Muscle layer of duodenum (tissue), 2 donors: Measurements from ENCODE around the gene ZCCHC24.

Experiments used
- H3K27ac ChIP-seq: one replicate; pipeline ENCODE4 v1.7.0; 2013; ENCODE audit warnings: mild to moderate bottlenecking, low read length
- H3K27me3 ChIP-seq: one replicate; pipeline ENCODE4 v1.7.0; 2013; ENCODE audit warnings: low read depth, mild to moderate bottlenecking, control low read depth, low read length
- H3K36me3 ChIP-seq, 2 donors: one replicate each; pipeline ENCODE4 v1.7.0; 2013; ENCODE audit warnings: low read length in 2 of 2, control low read depth in 1 of 2, mild to moderate bottlenecking in 1 of 2; ENCODE audit not compliant: insufficient read depth in 2 of 2, control insufficient read depth in 1 of 2
- H3K4me1 ChIP-seq, 2 donors: one replicate each; pipeline ENCODE4 v1.7.0; 2013; ENCODE audit warnings: low read length in 2 of 2, mild to moderate bottlenecking in 2 of 2, control low read depth in 1 of 2, moderate library complexity in 1 of 2; ENCODE audit not compliant: insufficient read depth in 2 of 2, control insufficient read depth in 1 of 2
- H3K4me3 ChIP-seq, 2 donors: one replicate each; pipeline ENCODE4 v1.7.0; 2013; ENCODE audit warnings: low read length in 2 of 2, low read depth in 1 of 2, mild to moderate bottlenecking in 1 of 2
- H3K9me3 ChIP-seq, 2 donors: one replicate each; pipeline ENCODE4 v1.7.0; 2013; ENCODE audit warnings: low read length in 2 of 2, control low read depth in 1 of 2, mild to moderate bottlenecking in 1 of 2; ENCODE audit not compliant: control insufficient read depth in 1 of 2
- donor health status: healthy.

ZCCHC24 gene

DNA sequence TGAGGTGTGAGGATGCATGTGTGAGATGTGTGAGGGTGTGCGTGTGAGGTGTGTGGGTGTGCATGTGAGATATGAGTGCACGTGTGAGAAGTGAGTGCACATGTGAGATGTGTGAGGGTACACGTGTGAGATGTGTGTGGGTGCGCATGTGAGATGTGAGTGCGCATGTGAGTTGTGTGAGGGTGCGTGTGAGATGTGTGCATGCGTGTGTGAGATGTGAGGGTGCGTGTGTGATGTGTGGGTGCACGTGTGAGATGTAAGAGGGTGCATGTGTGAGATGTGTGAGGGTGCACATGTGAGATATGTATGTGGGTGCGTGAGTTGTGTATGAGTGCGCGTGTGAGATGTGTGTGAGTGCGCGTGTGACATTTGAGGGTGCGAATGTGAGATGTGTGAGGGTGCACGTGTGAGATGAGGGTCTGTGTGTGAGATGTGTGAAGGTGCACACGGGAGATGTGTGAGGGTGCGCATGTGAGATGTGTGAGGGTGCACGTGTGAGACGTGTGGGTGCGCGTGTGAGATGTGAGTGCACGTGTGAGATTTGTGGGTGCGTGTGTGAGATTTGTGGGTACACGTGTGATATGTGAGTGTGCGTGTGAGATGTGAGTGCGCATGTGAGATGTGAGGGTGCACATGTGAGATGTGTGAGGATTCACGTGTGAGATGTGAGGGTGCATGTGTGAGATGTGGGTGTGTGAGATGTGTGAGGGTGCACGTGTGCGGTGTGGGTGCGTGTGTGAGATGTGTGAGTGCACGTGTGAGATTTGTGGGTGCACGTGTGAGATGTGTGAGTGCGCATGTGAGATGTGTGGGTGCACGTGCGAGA is 67.7 kb downstream of the ZCCHC24 start:
- Histone ChIP-seq H3K4me3 (no peak overlapping the region), H3K4me1 (peaks cover 28 to 44% of the 10 kb centered on the region in 2 donors)

DNA sequence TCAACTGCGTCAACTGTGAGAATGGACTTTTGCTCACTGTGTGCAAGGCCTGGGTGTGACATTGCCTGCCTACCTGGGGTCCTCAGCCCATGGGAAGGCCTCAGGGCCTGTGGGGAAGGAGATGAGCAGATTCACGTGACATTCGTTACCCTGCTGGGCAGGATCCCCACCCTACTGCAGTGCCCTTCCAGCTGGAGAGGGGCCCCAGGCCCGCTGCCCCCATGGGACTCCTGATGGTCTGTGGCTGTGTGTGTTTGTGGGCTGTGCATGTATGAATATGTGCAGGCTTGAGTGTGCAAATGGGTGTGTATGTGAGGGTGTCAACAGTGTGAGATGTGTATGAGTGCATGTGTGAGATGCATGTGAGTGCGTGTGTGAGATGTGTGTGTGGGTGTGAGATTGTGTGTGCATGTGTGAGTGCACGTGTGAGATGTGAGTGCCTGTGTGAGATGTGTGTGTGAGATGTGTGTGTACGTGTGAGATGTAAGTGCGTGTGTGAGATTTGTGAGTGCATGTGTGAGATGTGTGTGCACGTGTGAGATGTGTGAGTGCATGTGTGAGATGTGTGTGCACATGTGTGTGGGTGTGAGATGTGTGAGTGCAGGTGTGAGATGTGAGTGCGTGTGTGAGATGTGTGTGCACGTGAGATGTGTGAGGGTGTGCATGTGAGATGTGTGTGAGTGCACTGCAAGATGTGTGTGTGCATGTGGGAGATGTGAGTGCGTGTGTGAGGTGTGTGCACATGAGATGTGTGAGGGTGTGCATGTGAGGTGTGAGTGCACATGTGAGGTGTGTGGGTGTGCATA is 68.5 kb downstream of the ZCCHC24 start:
- Histone ChIP-seq H3K27ac (no peak overlapping the region), H3K36me3 (no peaks in the 10 kb centered on the region), H3K27me3 (no peaks in the 10 kb centered on the region), H3K4me1 (peaks cover 23 to 37% of the 10 kb centered on the region in 2 donors), H3K9me3 (no peaks in the 10 kb centered on the region), H3K4me3 (no peak overlapping the region)

More for the DNA sequence above, 67.7 kb downstream of the ZCCHC24 start:
- H3K27me3 ChIP-seq = no peaks in the 10 kb centered on the region
- no peaks in the 10 kb centered on the region for H3K9me3 ChIP-seq
- H3K27ac ChIP-seq = no peak overlapping the region
- H3K36me3 ChIP-seq = peaks cover 0 to 4% of the 10 kb centered on the region in 2 donors

DNA sequence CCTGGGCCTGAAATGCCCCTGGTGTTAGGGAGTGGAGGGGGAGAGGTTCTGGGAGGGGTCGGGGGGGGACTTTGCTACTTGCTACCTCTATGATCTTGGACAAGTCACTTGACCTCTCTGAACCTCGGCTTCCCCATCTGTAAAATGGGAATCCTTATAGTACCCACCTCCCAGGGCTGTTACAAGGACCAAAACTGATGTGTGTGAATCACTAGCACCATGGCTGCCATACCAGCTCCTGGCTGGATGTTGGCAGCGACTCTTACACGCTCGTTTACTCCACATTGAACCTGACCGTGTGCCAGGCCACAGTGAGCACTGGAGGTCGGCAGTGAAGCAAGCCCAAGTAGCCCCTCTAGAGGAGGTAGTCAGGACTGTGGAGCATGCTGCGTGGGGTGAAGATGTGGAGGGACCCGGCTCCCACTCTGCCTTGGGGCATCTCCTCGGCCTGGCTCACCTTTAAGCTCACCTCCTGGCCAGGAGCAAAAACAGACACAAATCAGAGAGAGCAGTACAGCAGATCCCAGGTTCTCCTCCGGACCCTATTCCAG is 69.3 kb downstream of the ZCCHC24 start:
- Histone ChIP-seq H3K27me3 (no peaks in the 10 kb centered on the region), H3K4me3 (no peak overlapping the region), H3K9me3 (no peaks in the 10 kb centered on the region), H3K36me3 (no peaks in the 10 kb centered on the region), H3K27ac (no peak overlapping the region), H3K4me1 (peaks cover 19 to 29% of the 10 kb centered on the region in 2 donors)

DNA sequence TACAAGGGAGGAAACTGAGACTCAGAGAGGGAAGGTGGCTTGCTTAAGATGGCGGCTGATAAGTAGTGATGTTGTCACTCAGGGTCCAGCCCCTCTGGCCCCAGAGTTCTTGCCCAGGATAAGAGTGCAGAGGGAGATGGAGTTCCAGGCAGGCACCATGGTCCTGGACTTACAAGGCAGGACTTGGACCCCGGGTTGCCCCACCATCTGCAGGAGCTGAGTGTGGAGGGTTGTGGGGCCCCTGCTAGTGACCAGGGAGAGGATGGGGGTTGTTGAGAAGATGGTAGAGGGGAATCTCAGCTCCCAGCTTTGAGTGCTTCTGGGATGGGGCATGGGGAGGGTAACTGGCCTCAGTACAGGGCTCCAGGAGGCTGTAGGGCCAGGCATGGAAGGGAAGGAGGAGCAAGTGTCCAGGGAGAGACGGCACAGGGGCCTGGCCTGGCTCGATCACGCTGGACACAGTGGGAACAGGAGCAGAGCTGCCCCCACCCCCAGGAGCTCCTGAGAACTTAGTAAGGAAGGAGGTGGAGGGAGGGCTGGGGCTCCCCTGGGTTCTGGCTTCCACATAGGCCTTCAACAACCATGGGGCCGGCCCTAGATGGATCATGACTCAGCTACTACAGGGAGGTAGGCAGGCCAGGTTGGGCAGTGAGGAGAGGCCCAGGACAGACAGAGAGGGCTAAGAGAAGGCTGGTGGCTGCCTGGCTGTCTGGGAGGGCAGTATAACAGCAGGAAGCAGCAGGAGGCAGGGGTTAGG is 69.9 kb downstream of the ZCCHC24 start:
- Histone ChIP-seq H3K27me3 (no peaks in the 10 kb centered on the region), H3K27ac (no peak overlapping the region), H3K9me3 (no peaks in the 10 kb centered on the region), H3K36me3 (no peaks in the 10 kb centered on the region), H3K4me3 (no peak overlapping the region), H3K4me1 (peaks cover 14 to 22% of the 10 kb centered on the region in 2 donors)

DNA sequence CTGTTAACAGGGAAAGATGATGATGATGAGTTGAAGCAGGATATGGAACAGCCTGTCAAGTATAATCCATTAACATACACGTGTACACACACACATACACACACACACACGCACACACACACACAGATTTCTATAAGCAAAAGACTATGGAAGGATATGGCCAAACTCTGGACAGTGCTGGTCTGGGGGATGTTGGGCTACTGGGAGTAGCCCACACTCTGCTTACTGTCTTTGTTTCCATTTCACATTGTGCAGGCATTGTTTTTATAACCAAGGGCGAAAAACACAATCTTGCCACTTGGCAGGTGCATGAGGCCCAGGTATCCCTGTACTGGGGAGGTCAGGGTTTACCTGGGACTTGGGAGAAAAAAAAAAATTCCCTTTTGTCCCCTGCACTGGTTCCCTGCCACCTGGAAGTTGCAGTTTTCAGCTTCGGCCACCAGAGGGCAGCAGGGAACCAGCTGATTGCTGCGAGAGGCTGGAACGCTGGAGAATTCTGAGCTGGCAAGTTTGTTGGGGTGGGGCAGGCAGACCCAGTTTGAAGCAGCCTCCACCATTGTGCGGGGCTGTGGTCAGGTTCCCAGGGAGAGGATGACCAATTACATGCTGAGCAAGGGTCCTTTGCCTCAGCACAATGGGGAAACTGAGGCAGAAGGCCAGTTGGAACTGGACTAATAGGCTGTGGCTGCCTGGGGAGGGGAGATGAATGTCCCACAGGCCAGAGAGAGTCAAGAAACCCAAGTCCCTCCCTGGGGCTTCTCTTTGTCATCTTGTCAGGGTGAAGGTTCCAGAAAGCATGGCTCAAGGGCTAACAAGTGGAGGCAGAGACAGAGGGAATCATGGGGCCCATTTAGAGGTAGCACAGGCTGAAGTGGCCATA is 70.9 kb downstream of the ZCCHC24 start:
- peaks cover 4 to 13% of the 10 kb centered on the region in 2 donors for H3K4me1 ChIP-seq
- H3K4me3 ChIP-seq = no peak overlapping the region
- H3K36me3 ChIP-seq = no peaks in the 10 kb centered on the region
- no peaks in the 10 kb centered on the region for H3K9me3 ChIP-seq
- no peak overlapping the region for H3K27ac ChIP-seq
- no peaks in the 10 kb centered on the region for H3K27me3 ChIP-seq

DNA sequence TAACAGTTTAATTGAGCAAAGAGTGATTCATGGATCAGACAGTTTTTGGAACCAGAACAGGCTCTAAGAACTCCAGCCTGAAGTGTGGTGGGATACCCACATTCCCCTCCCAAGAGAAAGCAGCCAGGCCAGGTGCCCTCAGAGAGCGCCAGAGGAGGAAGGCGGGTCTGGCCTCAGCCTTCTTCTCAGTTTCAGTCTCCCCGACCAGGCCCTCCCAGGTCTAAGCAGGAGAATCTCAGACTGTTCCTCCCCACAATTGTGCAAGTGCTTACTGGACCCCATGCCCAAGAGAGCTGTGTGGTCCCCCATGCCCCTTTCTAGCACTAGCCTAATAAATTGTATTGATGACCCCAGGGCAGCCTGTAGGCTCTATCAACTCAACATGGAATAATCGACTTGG is 72.6 kb downstream of the ZCCHC24 start:
- Histone ChIP-seq H3K9me3 (no peaks in the 10 kb centered on the region), H3K4me3 (no peak overlapping the region), H3K36me3 (no peaks in the 10 kb centered on the region), H3K27me3 (no peaks in the 10 kb centered on the region), H3K27ac (no peak overlapping the region), H3K4me1 (peaks cover 0 to 5% of the 10 kb centered on the region in 2 donors)

DNA sequence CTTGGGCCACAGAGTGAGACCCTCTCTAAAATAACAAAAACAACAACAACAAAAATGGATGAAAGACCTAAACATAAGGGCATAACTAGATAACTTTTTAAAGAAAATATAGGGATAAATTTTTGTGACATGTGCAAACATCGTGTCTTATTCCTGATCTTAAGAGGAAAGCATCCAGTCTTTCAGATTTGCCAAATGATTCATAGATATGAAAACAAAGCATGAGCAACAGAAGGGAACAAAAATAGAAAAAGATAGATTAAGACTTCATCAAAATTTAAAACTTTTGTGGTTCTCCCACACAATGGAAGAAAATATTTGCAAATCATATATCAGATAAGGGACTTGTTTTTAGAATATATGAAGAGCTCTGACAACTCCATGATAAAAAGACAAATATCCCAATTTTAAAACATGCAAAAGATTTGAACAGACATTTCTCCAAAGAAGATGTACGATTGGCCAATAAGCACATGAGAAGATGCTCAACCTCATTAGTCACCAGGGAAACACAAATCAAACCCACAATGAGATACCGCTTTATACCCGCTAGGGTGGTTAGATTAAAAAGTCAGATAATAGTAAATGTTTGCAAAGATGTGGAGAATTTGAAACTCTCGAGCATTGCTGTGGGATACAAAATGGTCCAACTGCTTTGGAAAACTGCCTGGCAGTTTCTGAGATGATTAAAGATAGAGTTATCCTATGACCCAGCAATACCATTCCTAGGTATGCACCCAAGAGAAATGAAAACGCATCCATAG is 77.8 kb downstream of the ZCCHC24 start:
- H3K27me3 ChIP-seq = no peaks in the 10 kb centered on the region
- no peaks in the 10 kb centered on the region for H3K4me1 ChIP-seq
- no peaks in the 10 kb centered on the region for H3K36me3 ChIP-seq
- no peak overlapping the region for H3K4me3 ChIP-seq
- no peaks in the 10 kb centered on the region for H3K9me3 ChIP-seq
- H3K27ac ChIP-seq = no peak overlapping the region

DNA sequence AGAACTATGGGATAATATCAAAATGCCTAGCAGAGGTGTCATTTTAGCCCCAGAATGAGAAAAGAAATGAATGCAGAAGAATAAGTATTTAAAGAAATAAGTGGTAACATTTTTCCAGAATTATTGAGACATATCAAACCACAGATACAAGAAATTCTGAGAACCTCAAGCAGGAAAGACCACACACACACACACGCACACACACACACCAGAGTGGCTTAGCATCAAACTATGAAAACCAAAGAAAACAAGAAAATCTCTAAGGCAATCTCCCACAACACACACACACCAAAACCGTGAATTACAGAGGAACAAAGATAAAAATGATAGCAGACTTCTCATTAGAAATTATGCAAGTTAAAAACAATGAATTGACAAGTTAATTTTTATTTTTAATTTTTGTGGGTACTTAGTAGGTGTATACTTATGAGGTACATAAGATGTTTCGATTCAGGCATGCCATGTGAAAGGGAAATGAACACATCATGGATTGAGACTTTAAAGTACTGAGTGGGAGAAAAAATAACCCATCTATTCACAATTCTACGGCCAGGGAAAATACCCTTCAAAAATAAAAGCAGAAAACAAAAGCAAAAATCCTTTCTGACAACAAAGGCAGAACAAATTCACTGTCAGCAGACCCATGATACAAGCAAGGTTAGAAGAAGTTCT is 83.6 kb downstream of the ZCCHC24 start:
- H3K27ac ChIP-seq = no peak overlapping the region
- H3K27me3 ChIP-seq = no peaks in the 10 kb centered on the region
- no peak overlapping the region for H3K4me3 ChIP-seq
- peaks cover 0 to 9% of the 10 kb centered on the region in 2 donors for H3K36me3 ChIP-seq
- H3K9me3 ChIP-seq = no peaks in the 10 kb centered on the region
- H3K4me1 ChIP-seq = no peaks in the 10 kb centered on the region

DNA sequence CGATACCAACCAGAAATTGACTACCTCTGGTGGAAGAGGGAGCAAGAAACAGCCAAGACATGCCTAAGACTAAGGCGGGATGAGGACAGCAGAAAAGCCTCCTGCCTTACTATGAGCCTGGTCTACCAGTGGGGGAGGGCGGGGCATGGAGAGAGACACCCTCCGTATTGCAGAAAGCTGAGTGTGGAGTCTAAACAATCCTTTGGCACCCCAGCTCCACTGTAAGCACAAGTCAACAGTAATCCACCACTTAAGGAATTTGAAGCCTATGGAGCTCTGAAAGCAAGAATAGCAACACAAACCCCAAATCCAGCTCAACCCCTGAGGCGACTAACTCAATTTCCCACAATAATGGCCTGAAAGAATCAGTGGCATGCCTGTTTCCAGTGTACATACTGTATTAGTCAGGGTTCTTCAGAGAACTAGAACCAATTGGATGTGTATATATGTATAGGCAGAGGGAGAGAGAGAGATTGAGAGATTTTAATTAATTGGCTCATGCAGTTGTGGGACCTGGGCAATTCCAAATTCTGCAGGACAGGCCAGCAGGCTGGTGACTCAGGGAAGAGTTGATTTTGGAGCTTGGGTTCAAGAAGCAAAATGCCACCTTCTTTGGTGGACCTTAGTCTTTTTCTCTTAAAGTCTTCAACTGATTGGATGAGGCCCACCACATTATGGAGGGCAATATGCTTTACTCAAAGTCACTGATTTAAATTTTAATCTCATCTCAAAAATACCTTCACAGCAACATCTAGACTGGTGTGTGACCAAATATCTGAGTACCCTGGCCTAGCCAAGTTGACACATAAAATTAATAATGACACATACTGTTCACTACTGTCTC is 84.7 kb downstream of the ZCCHC24 start:
- Histone ChIP-seq H3K27me3 (no peaks in the 10 kb centered on the region), H3K4me3 (no peak overlapping the region), H3K9me3 (no peaks in the 10 kb centered on the region), H3K36me3 (peaks cover 0 to 18% of the 10 kb centered on the region in 2 donors), H3K27ac (no peak overlapping the region), H3K4me1 (peaks cover 0 to 5% of the 10 kb centered on the region in 2 donors)
